Stimulated activated CD8-positive, alpha-beta memory T cell treated with anti-CD3 and anti-CD28 coated beads, Interleukin-15, amount 100 ng/mL, for 4 hours (primary cell): ENCODE measurements around the gene SNED1.

Source experiments
- DNase-seq, 2 donors: peaks; one replicate each; pipeline ENCODE4 v3.0.0-alpha.2; 2020; ENCODE audit warnings: low read depth in 2 of 2

Gene SNED1

DNA sequence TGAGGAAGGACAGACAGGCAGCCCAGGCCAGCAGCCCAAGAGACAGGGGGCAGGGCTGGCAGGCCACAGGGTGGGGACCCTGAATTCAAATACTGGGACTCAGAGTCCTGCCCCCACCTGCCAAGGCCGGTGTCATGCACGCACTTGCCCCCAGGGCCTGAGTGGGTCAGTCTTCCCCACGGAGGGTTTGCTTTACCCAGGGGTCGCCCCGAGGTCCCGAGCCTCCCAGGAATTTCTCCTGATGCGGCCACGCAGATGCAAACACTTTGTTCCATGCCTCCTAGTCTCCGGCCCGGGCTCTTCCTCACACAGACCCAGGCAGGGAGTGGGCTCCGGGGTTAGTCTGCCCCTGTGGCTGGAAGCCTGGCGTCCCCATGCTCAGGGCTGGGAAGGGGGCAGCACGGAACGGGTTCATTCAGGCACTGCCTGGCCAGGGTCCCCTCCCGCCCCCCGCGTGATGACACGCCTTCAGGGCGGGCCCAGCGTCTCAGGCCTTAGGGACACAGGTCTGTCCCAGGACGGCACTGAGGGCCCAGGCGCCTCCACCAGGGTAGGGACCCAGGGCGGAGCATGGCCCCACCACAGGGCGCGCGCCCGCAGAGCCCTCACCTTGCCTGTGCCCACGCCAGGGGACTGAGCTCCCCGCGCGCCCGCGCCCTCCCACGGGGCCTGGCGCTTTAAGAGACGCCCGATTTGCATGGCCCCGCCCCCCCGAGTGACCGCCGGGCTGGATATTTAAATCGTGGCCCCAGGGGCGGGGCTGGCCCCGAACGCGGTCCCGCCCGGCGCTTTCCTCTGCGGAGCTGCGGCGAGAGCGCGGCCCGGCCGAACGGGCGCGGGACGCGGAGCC, at the start of gene SNED1:
TSS of gene SNED1 (plus strand) at position 763 of the 850 bp plus-strand sequence. CDS start 220 bp downstream, outside the sequence.
- peak; percentile 31 to 32 for DNase-seq

DNA sequence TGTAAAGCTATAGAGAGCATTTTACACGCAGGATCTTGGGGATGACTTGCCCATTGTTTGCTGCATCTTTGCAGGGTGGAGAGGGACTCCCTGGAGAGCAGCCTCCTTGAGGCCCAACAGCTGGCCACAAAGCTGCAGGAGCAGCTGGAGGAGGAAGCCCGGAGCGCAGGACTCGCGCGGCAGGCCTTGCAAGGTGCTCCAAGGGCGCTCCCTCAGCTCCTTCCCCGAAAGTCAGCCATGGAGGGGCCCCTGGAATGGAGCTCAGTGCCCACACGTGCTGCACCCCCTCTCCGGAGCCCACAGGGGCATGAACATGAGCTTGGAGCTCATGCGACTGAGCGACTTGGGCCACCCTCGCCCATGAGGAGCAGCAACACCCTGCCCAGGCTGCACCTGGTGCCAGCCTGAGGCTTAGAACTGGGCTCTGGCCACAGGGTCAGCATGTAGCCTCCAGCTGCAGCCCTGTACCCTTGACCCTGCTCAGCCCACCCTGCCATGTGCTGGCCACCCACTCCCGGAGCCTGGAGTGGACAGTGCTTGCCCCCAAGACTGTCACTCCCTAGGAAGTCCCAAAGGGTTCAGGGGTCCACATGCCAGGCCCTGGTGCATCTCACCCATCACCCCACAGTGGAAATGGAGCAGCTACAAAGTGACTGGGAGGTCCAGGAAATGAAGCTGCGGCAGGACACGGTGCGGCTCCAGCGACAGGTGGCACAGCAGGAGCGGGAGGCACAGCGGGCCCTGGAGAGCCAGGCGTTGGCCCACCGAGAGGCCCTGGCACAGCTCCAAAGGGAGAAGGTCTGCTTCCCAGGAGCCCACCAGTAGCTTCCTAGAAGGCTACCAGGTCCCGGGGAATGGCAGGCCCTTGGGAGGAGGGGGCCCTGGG, 49.3 kb upstream of the SNED1 start:
- DNase-seq: no peak

DNA sequence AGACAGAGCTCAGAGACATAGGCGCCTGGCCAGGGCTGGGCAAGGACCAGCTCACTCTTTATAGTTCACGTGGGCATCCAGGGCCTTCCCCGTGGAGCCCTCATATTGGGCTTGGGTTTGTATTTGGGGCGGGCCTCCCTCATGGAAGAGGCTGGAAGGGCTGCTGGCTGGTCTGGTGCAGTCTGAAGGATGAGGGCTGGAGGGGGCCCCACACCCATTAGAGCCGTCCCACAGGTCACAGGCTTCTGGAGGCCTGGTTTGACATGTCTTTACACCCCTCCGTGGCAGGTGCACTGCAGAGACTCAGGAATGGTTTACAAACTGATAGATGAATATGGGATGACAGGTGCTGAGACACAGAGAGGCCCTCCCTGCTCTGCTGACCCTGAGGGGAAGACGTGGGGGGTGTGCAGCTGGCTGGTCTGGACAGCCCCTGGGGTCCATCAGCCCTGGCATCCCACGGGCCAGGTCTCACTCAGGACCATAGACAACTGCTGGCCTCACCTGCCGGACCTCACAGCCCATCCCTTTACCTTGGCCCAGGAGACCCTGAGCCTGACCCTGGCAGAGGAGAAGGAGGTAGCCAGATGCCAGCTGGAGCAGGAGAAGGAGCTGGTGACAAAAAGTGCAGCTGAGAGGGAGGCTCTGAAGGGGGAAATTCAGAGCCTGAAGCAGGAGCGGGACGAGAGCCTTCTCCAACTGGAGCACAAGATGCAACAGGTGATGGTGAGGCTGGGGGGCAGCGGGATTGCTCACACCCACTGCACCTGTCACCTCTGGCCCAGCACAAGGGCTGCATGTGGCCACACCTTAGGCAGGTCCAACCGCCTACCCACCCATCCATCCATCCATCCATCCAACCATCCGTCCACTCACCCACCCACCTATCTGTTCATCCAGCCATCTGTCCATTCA, 48.4 kb upstream of the SNED1 start:
- DNase-seq: no peak

DNA sequence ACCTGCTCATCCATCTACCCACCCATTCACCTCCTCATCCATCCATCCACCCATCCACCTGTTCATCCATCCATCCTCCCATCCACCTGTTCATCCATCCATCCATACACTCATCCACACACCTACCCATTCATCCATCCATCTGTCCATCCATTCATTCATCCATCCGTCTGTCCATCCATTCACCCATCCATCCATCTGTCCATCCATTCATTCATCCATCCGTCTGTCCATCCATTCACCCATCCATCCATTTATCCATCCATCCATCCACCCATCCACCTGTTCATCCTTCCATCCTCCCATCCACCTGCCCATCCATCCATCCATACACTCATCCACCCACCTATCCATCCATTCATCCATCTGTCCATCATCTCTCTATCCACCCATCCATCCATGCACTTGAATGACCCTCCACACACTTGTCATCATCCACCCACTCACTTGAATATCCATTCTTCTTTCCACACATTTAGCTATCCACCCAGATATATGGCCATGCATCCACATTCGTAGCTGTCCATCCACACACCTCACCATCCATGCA, 47.3 kb upstream of the SNED1 start:
- DNase-seq: no peak

GRCh38 chr2:240952496-240953246, 45.7 kb upstream of the SNED1 start:
- no peak for DNase-seq

- no peak for DNase-seq
Observed at GRCh38 chr2:240953426-240954410, 44.7 kb upstream of the SNED1 start.

GRCh38 chr2:240954436-240955305, 43.7 kb upstream of the SNED1 start:
- no peak for DNase-seq

GRCh38 chr2:240955306-240956170, 42.9 kb upstream of the SNED1 start:
- DNase-seq: no peak

DNA sequence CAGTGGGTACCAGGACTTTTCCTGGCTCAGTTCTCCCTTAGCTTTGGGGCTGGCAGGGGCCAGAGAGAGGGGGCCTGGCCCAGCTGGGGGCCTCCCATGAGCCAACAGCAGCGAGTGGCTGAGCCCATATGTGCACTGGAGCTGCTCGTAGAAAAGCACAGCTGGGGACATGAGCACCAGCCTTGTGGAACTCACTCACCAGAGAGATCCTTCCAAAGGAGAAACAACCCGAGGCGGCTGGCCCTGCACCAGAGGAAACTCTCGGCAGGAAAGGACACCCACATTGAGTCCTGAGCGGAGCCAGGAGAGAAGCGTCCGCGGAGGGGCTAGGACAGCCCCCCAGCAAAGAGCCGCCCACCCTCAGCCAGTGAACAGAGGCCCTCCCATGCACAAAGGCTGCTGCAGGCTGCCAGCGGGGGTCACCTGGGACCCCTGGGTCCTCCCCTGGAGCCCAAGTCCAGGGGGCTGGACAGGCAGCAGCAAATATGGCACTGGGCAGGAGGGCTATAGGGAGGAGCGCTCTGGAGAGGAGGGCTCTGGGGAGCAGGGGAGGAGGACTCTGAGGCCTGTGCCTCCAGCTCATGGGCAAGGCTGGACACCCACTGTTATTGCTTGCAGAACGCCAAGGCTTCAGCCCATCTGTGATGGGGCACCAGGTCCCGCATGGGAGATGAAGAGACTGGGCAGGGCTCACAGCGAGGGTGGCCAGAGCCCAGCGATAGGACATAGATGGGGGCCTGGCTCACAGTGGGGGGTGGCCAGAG, 42.1 kb upstream of the SNED1 start:
- DNase-seq: no peak

DNA sequence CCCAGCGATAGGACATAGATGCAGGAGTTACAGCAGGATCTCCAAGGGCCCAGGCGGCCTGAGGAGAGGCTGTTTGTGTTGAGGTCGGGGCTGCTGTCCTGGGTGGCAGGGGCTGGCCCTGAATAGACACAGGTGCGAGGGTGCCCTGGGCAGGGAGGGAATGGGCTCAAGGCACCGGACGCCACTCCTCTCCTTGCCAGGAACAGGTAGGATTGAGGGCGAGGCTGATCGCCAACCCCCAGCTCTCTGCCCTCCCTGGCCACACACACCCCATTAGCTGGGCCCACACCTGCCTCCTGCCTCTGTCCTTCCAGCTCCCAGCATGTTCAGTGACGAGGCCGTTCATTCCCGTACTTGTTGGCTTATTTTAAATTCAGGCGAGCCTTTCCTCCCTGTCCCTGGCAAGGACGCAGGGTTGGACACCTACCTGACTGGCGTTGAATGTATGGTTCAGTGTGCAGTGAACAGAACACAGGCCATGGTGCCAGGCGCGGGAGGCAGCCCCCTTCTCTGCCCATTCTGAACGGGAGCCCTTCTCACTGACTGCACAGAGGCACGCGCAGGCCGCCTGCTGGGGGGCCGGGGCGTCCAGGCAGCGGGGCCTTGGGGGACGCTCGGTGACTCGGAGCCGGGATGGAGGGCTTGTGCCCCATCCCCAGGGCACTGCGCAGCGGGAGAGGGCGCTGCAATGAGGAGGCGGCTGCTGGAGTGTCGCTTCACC, 41.3 kb upstream of the SNED1 start:
- no peak for DNase-seq

DNA sequence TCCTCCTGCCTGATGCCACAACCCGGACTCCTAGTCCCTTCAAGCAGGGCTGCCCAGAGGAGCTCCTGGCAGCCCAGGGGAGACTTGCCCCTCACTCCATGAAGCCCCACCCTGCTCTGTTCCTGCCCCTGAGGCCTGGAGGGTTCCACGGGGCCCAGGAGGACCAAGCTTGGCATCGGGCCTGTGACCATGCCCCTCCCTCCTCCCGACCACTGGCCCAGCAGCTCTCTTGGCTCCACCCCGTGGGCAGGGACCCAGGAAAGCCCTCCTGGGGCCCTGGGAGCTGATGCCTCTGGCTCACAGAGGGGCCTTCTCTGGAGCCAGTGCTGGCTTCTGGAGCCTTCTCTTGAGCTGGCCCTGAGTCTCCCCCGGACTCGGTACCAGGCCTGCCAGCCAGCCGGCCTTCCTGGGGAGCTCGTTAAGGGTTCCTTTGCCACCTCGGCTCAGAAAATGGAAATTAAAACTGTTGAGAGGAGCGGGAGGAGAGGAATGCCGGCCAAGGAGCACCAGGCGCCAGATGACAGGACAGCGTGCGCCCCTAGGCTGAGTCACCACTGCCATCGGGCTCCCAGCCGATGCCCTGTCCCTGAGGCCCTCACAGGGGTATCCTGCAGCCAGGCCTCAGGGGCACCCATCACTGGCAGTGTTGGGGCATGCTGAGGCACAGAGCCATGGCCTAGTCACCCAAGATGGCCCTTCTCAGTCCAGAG, 40.6 kb upstream of the SNED1 start:
- DNase-seq: no peak

GRCh38 chr2:240958366-240959213, 39.8 kb upstream of the SNED1 start:
- no peak for DNase-seq

DNA sequence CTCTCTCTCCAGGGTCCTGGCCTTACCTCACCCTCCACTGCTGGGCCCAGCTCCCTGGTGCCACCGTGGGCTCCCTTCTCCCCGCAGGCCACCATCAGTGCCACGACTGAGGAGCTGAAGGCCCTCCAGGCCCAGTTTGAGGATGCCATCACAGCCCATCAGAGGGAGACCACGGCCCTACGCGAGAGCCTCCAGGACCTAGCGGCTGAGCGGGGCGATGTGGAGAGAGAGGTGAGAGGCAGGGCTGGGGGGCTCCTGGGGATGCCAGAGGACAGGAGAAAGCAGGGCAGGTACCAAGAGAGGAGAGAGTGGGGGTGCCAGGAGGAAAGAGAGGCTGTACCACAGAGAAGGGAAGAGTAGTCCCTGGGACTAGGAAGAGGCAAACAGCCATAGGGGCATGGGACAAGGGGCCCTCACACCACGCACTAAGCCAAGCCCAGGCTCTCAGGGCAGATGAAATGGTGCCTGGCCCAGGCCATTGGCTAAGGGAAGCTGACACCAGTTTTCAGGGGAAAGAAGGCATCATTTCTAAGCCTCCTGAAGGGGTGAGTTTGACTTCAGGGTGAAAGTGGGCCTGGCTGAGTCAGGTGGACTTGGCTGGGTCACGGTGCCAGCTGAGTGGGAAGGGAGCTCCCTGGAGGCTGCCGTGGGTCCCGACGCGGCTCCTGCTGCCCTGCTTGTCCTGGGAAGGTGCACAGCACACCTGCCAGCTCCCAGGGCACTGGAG, 39.0 kb upstream of the SNED1 start:
- no peak for DNase-seq

DNA sequence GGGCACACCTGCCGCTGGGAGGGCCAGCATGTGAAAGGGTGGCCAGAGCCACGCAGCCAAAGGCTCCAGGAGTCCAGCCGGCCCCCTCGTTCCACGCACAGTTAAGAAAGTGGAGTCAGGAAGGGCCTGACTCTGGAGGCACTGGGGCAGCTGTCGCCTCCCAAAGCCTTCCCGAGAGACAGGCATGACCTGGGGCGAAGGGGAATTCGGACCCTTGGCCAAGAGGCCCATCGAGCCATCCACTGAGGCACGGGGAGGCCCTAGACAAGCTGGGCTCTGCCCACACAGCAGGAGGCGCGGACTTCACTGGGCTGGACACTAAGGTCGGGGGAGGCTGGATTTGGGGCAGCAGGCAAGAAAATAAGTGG, 38.5 kb upstream of the SNED1 start:
- no peak for DNase-seq
